PC-9 (cell line): Measurements from ENCODE around the gene ENPP5. TPM values are rescaled to one million over a fixed set of nuclear protein-coding genes. Genes with fewer than 3 reads are reported as not detected.

ENCODE experiments used
- BruUV-seq: library from RNA; stranded (reverse); fragments of 400-500 nt; replicated peaks from 2 replicates; lab custom pipeline; 2021; lab: Mats Ljungman, UMichigan
- CTCF ChIA-PET: fragments of 300-600 bp; sonication (Branson Sonifier 250); formaldehyde crosslinking; loops from one replicate; lab custom pipeline; 2022; ENCODE audit warnings: antibody characterized with exemption; lab: Charles Lee
- POLR2A ChIA-PET: fragments of 300-600 bp; sonication (Branson Sonifier 250); formaldehyde crosslinking; loops from one replicate; lab custom pipeline; 2022; ENCODE audit warnings: antibody characterized with exemption; ENCODE audit not compliant: unreplicated experiment; lab: Charles Lee
- DNase-seq, 2 experiments: peaks; one replicate each; pipeline versions ENCODE4 v3.0.0 to v3.0.0-alpha.2; 2015 to 2022; ENCODE audit warnings: mixed read lengths in 1 of 2
- H2AFZ ChIP-seq: fragments of 200-600 bp; sonication (generic); 2 replicates; pipeline ENCODE4 v1.8.1; 2017; ENCODE audit warnings: antibody characterized with exemption
- H3F3A ChIP-seq: fragments of 200-600 bp; sonication (generic); 2 replicates; pipeline ENCODE4 v1.8.1; 2017; ENCODE audit warnings: antibody characterized with exemption, mild to moderate bottlenecking, low read depth; ENCODE audit not compliant: insufficient read depth
- H3K27ac ChIP-seq: fragments of 200-600 bp; sonication (generic); 2 replicates; pipeline ENCODE4 v1.6.1; 2016; ENCODE audit warnings: mixed run types
- H3K27me3 ChIP-seq: fragments of 200-600 bp; sonication (generic); 2 replicates; pipeline ENCODE4 v1.6.1; 2016; ENCODE audit warnings: low read depth, mixed run types; ENCODE audit not compliant: insufficient read depth
- H3K36me3 ChIP-seq: fragments of 200-600 bp; sonication (generic); 2 replicates; pipeline ENCODE4 v1.6.1; 2016; ENCODE audit warnings: low read depth, mixed run types
- H3K4me1 ChIP-seq: fragments of 200-600 bp; sonication (generic); replicated peaks from 2 replicates; pipeline ENCODE4 v1.6.1; 2016; ENCODE audit warnings: mixed run types; ENCODE audit not compliant: insufficient read depth
- H3K4me2 ChIP-seq: fragments of 200-600 bp; sonication (generic); 2 replicates; pipeline ENCODE4 v1.6.1; 2017; ENCODE audit warnings: mixed run types
- H3K4me3 ChIP-seq: fragments of 200-600 bp; sonication (generic); 2 replicates; pipeline ENCODE4 v1.6.1; 2016; ENCODE audit warnings: mixed run types
- H3K79me2 ChIP-seq: fragments of 200-600 bp; sonication (generic); 2 replicates; pipeline ENCODE4 v1.6.1; 2017; ENCODE audit warnings: low read depth, mixed run types
- H3K9me2 ChIP-seq: fragments of 200-600 bp; sonication (generic); 2 replicates; pipeline ENCODE4 v1.8.1; 2017; ENCODE audit warnings: mild to moderate bottlenecking; ENCODE audit not compliant: insufficient read depth
- H3K9me3 ChIP-seq: fragments of 200-600 bp; sonication (generic); 2 replicates; pipeline ENCODE4 v1.8.1; 2016; ENCODE audit warnings: low read depth; ENCODE audit not compliant: insufficient read depth
- H4K20me1 ChIP-seq: fragments of 200-600 bp; sonication (generic); 2 replicates; pipeline ENCODE4 v1.8.1; 2017; ENCODE audit not compliant: insufficient read depth
- CTCF ChIP-seq: fragments of 200-600 bp; sonication (generic); conservative IDR thresholded peaks from 2 replicates; pipeline ENCODE4 v1.6.1; 2017; ENCODE audit warnings: mixed run types, antibody characterized with exemption, mild to moderate bottlenecking, moderate library complexity
- EZH2 ChIP-seq: fragments of 200-600 bp; sonication (generic); IDR thresholded peaks from 2 replicates; pipeline ENCODE4 v1.8.0; 2017; ENCODE audit warnings: antibody characterized with exemption, low read depth
- intact Hi-C: fragments of 100-400 bp; cut with micrococcal nuclease; formaldehyde crosslinking; loops from one replicate; pipeline ENCODE4 v1.10.0; 2022; ENCODE audit not compliant: unreplicated experiment
- total RNA-seq: library from RNA; stranded (reverse); gene quantifications from 2 replicates; pipeline ENCODE4 v1.2.3, GENCODE V29; 2021

ENPP5 gene
- total RNA-seq, 1 experiment from 2014 or later: 9.1 TPM

GRCh38 chr6:46115634-46116033 is 55.1 kb downstream of the ENPP5 start:
- POLR2A ChIA-PET: interaction anchor here (0.5 kb wide), 1 partner anchor 15 kb away, joined by 4 read pairs; no protein-coding TSS in a partner anchor
- CTCF ChIA-PET: no interaction called here
- TF ChIP-seq EZH2: no peak
- TF ChIP-seq CTCF: no peak
- Histone ChIP-seq H3K4me3 (no peak overlapping the region), H3K4me2 (no peak overlapping the region), H3K27ac (no peak overlapping the region), H4K20me1 (no peaks in the 10 kb centered on the region), H3K9me2 (no peaks in the 10 kb centered on the region), H3K9me3 (no peaks in the 10 kb centered on the region; the same call in 1 of the 2 replicates), H3F3A (0 out of 2 replicates have a peak, but pooled peaks cover 3% of the 10 kb centered on the region), H3K27me3 (no peaks in the 10 kb centered on the region), H2AFZ (no peak overlapping the region), H3K36me3 (no peaks in the 10 kb centered on the region), H3K4me1 (peaks cover 15% of the 10 kb centered on the region), H3K79me2 (no peaks in the 10 kb centered on the region)
- intact Hi-C loops: no loop called here
- BruUV-seq: no TSS peak
- no peak for DNase-seq

- Histone ChIP-seq H2AFZ (no peak overlapping the region), H3K4me2 (peak overlapping the region; percentile 42), H3K36me3 (no peaks in the 10 kb centered on the region), H3K27me3 (no peaks in the 10 kb centered on the region), H3K79me2 (no peaks in the 10 kb centered on the region), H3K4me3 (no peak overlapping the region), H3K9me2 (no peaks in the 10 kb centered on the region), H3K27ac (no peak overlapping the region), H4K20me1 (no peaks in the 10 kb centered on the region), H3K4me1 (peaks cover 15% of the 10 kb centered on the region), H3F3A (0 out of 2 replicates have a peak, but pooled peaks cover 3% of the 10 kb centered on the region), H3K9me3 (no peaks in the 10 kb centered on the region; the same call in 1 of the 2 replicates)
- POLR2A ChIA-PET: no interaction called here
- intact Hi-C loops: no loop called here
- TF ChIP-seq CTCF (no peak), EZH2 (no peak)
- BruUV-seq: no TSS peak
- CTCF ChIA-PET: no interaction called here
- DNase-seq: peak; percentile 59 to 83
Observed at GRCh38 chr6:46113370-46113769, 57.4 kb downstream of the ENPP5 start.

Other genes starting within 250 kb of the ENPP5 start
- gene CLIC5, start 155.1 kb downstream of the ENPP5 start, total RNA-seq: 2.0 and 2.1 TPM in 2 replicates
- 6.2 and 7.1 TPM in 2 replicates for gene ENPP4, start 41.0 kb downstream of the ENPP5 start, total RNA-seq